ENCODE data around the gene NUB1.

The NUB1 gene

DNA sequence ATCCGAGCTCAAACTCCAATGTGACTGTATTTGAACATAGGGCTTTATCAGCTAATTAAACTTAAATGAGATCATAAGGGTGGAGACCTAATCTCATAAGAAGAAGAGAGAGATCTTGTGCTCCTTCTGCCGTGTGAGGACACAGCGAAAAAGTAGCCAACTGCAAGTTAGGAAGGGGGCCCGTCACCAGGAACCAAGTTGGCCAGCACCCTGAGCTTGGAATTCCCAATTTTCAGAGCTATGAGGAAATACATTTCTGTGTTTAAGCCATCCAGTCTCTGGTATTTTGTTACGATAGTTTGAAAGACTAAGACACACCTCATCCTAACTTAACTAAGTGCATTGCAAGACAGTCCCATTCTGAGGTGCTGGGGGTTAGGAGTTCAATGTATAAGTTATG lies 82.3 kb downstream of the NUB1 start:
- no peak for DNase-seq (ENCODE audit: low read depth in 2 of 2)

GRCh38 chr7:151424799-151425198 lies 83.2 kb downstream of the NUB1 start:
- DNase-seq (ENCODE audit: low read depth in 2 of 2): no peak

DNA sequence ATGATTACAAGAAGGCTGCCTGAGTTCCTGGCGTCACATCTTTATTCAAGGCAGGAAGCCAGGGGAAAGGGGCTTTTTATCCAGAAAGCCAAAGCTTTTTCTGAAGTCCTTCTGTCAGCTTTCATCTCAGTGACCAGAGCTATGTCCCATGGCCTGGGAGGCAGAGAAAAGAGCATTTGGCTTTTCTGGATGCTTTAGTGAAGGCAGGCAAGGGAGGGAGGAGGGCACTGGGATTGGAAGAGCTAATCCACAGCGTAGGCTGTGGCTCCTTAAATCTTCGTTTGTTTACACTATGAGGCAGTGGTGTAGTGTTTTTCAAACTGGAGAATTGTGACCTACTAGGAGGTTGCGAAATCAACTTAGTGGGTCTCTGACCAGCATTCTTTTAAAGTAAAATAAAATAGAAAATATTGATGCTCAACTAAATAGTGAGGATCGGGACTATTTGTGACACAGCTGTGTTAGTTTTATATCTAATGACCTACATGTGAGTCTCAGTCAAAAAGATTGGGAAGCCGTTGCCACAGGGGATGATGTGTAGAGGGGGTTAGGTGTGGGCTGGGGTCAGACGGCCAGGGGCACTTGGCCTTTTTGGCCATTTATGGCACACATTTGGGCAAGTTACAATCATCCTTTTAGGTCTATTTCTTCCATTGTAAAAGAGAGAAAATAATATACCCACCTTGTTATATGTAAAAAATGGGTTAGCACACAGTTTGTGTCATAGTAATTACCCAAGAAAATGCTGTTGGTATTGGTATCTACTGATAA lies 84.2 kb downstream of the NUB1 start:
- DNase-seq (ENCODE audit: low read depth in 2 of 2): no peak

- DNase-seq (ENCODE audit: low read depth in 2 of 2): no peak
Measured at GRCh38 chr7:151426441-151426903, 84.9 kb downstream of the NUB1 start.

GRCh38 chr7:151426904-151427704 lies 85.5 kb downstream of the NUB1 start:
- no peak for DNase-seq (ENCODE audit: low read depth in 2 of 2)

GRCh38 chr7:151427705-151428377 lies 86.2 kb downstream of the NUB1 start:
- DNase-seq (ENCODE audit: low read depth in 2 of 2): no peak

Measured in stimulated activated CD8-positive, alpha-beta memory T cell treated with anti-CD3 and anti-CD28 coated beads, Interleukin-7, amount 100 ng/mL, for 4 hours (primary cell).